GM20000 (cell line): Measurements from ENCODE around the gene STAG1.
"Not testable (repeated sequence)": the region's sequence is repeated elsewhere in the genome, so short reads cannot be mapped to it uniquely, and the experiment has no call there.

ENCODE experiments used
- DNase-seq: peaks from one replicate; pipeline ENCODE4 v3.0.0; 2012; ENCODE audit warnings: low spot score
- TF ChIP-seq, protein P1 (sequence below): IDR thresholded peaks from 2 replicates; pipeline ENCODE4 v1.5.1; 2012; ENCODE audit warnings: mild to moderate bottlenecking, control low read depth; ENCODE audit errors: extremely low read depth, missing control alignments

Gene STAG1

DNA sequence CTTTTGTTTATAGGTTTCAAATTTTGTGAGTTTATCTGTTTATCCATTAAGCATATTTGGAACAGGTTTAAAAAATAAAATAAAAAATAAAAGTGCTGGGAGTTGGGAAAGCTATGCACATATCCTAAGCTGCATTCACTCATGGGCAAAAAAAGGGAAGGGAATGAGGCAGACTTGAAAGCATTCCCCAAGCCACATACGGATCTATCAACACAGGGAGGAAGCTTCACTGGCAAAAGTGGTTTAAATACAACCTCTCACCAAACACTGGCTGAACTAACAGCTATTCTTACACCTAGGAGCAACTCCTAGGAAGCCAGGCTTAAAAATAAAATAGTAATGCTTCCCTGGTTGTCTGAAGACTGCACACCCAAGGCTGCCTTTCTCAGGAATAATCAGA lies 400.8 kb downstream of the STAG1 start:
- TF ChIP-seq, protein P1, sequence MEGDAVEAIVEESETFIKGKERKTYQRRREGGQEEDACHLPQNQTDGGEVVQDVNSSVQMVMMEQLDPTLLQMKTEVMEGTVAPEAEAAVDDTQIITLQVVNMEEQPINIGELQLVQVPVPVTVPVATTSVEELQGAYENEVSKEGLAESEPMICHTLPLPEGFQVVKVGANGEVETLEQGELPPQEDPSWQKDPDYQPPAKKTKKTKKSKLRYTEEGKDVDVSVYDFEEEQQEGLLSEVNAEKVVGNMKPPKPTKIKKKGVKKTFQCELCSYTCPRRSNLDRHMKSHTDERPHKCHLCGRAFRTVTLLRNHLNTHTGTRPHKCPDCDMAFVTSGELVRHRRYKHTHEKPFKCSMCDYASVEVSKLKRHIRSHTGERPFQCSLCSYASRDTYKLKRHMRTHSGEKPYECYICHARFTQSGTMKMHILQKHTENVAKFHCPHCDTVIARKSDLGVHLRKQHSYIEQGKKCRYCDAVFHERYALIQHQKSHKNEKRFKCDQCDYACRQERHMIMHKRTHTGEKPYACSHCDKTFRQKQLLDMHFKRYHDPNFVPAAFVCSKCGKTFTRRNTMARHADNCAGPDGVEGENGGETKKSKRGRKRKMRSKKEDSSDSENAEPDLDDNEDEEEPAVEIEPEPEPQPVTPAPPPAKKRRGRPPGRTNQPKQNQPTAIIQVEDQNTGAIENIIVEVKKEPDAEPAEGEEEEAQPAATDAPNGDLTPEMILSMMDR: no peak
- no peak for DNase-seq

DNA sequence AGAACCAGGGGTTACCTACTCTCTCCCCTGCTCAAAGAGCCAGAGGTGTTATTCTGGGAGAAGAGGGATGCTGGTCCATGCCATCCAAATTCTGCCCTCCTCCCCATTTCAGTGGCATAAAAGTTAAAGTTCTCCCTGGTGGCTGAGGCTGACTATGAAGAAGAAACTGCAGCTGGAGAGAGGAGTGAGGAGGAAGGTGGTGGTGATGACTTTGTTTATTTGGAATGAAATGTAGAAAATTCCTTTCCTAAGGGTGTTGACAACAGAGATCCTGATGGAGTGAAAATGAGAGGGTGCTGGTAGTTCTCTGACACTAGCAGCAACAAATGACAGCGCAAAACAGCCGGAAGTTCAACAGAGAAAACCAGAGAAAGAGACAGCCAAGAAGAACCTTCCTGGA lies 401.6 kb downstream of the STAG1 start:
- DNase-seq: no peak
- TF ChIP-seq, protein P1: no peak

DNA sequence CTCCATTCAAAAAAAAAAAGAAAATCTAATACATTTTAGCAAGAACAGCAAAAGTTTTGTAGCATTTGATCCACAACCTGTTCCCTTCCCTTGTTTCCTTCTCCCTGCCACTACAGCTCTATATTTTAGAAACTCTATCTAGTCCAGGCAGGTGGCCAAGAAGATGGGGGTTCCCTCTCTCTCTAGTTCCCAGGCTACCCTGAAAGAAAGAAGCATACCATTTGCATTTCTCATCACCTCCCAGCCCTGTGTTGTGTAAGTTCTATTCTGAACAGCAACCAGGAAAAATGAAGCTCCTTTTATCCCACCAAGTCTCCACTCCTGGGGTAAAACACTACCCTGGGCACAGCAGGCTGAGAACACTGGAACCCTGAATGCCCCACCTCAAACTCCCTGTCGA lies 402.0 kb downstream of the STAG1 start:
- DNase-seq: no peak
- TF ChIP-seq, protein P1: no peak

DNA sequence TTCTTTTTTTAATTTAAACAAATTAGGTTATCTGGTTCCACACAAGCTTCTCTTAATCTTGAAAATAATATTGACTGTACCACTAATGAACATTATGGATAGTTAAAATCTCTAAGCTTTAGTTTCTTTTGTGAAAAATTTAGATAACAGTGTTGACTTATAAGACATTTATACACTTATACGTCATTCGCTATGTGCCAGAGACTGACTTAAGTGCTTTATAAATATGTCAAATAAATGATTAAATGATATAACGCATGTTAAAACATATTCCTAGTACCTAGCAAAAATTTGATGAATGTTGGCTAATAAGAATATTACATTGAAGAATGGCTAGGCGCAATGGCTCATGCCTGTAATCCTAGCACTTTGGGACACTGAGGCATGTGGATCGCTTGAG lies 405.7 kb downstream of the STAG1 start:
- TF ChIP-seq, protein P1: no peak
- DNase-seq: no peak

DNA sequence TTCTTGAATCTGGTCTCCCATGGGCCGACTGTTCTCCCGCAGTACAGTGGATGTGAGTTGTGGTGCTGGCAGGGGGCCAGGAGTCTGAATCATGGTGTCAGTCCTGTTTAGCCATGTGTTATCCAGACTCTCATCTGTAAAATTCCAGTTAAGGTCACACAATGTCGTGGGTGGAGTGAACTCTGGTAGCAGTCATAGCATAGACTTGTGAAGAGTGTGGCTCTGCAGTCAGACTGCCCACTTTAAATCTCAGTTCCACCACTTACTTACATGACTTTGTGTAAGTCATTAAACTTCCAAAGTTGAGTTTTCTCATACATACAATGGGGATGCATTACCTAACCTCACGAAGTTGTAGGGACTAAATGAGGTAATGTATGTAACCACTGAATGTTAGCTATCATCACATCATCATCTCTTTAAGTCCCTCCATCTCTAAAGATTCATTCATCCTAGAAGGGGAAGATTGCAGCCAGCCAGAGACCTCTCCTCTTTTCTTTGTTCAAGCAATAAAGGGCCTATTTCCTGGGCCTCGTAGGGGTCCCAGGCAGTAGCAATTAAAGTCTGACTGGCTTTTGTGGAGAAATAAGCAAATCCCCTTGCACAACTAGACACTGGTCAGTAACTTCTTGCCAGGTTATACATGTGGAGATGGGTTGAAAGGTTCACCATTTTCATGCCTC lies 408.2 kb downstream of the STAG1 start:
- DNase-seq: no peak
- TF ChIP-seq, protein P1: no peak

DNA sequence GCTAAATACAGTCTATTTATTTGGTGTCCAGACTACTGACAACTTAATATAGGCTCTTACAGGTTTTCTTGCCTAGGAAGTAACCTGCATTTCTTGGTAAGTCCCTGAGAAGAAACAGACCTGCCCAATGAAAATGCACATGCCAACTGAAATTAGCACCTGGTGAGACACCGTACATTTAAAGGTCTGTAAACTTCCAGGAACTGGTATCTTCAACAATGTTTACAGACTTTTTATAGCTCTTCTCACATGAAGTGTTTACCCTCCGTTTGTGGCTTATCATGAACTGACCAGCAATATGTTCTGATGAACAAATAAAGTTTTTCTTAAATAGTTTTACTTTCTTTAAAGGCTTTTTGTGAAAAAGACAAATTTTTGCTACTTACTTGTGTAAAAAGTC lies 408.7 kb downstream of the STAG1 start:
- no peak for DNase-seq
- TF ChIP-seq, protein P1: no peak

DNA sequence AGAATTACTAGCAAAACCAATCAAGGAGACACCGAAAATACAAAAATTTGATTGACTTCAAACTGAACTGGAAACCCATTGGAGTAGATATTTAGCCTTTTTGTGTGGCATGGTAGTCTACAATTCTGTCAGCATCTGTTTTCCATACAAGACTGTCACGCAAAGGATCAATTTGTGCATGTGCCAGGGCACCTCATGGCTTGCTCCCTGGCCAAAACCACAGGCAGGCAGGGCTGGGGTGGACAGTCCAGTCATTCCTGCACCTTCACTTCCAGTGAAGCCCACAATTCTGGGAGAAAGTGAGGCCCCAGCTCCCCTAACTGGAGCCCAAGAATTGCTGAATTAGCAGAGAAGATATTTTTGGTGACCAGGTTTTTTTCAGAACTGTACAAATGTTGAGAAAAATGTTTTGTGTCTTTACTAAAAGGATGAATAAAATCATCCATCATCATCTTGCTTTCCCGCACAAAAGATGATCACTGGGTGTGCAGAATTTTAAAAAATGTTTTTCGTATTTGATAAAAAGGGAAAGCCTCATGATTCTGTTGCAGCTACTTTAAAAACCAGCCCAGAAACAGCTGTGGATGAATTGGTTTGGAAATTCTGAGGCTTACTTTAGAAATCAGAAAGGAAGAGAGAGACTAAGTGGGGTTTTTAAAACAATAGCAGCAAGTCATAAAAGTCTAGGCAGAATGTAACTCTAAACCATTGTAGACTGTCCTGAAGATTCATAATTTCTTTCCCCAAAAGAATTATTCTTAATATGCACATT lies 415.7 kb downstream of the STAG1 start:
- no peak for DNase-seq
- TF ChIP-seq, protein P1: no peak

DNA sequence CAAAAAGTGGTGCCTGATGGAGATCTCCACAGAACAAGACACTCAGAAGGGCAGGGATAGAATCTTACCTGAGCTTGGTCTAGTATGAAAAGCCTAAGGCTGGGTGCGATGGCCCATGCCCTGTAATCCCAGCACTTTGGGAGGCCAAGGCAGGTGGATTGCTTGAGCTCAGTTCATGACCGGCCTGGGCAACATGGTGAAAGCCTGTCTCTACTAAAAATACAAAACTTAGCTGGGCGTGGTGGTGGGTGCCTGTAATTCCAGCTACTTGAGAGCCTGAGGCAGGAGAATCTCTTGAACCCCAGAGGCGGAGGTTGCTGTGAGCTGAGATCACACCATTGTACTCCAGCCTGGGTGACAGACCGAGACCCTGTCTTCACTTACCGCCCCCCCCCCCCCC lies 417.5 kb downstream of the STAG1 start:
- DNase-seq: not testable (repeated sequence)
